IMR-90 (cell line): ENCODE measurements around the gene MTF1. TPM values are rescaled to one million over a fixed set of nuclear protein-coding genes. Genes with fewer than 3 reads are reported as not detected.

Experiments used
- ATAC-seq: fragments of 200-7000 bp; cut with Tn5 transposase; 2 replicates; pipeline ENCODE4 v1.9.1; 2020; ENCODE audit warnings: low read depth, mild to moderate bottlenecking, moderate library complexity
- BruUV-seq: library from RNA; stranded (reverse); fragments of 400-500 nt; replicated peaks from 2 replicates; lab custom pipeline; 2021; lab: Mats Ljungman, UMichigan
- CTCF ChIA-PET: fragments of 300-600 bp; formaldehyde crosslinking; extraction: SDS; loops from one replicate; lab custom pipeline; 2021; ENCODE audit warnings: antibody characterized with exemption; lab: Yijun Ruan, JAX
- POLR2A ChIA-PET: fragments of 300-600 bp; sonication (Branson Sonifier 250); formaldehyde crosslinking; loops from one replicate; lab custom pipeline; 2022; ENCODE audit warnings: antibody characterized with exemption; ENCODE audit not compliant: unreplicated experiment; lab: Charles Lee
- DNase-seq: peaks from one replicate; pipeline ENCODE4 v3.0.0; 2013
- H2AFZ ChIP-seq: replicated peaks from 2 replicates; pipeline ENCODE3; 2013; ENCODE audit warnings: low read length, mild to moderate bottlenecking; ENCODE audit not compliant: poor library complexity
- H2AK5ac ChIP-seq: 2 replicates; pipeline ENCODE4 v1.6.1; 2013; ENCODE audit warnings: low read depth, low read length, inconsistent platforms
- H2AK9ac ChIP-seq: replicated peaks from 2 replicates; pipeline ENCODE3; 2013; ENCODE audit warnings: mild to moderate bottlenecking, low read depth, low read length, moderate library complexity; ENCODE audit not compliant: poor library complexity
- H2BK120ac ChIP-seq: 2 replicates; pipeline ENCODE4 v1.6.1; 2013; ENCODE audit warnings: low read depth, low read length, inconsistent platforms
- H2BK15ac ChIP-seq: 3 replicates; pipeline ENCODE4 v1.6.1; 2013; ENCODE audit warnings: low read depth, low read length, inconsistent platforms
- H2BK20ac ChIP-seq: 2 replicates; pipeline ENCODE4 v1.6.1; 2013; ENCODE audit warnings: low read depth, mild to moderate bottlenecking, inconsistent platforms, low read length, moderate library complexity
- H2BK5ac ChIP-seq: 2 replicates; pipeline ENCODE4 v1.6.1; 2013; ENCODE audit warnings: mild to moderate bottlenecking, low read depth, low read length, inconsistent platforms; ENCODE audit not compliant: poor library complexity, severe bottlenecking
- H3K14ac ChIP-seq: replicated peaks from 2 replicates; pipeline ENCODE4 v1.6.1; 2013; ENCODE audit warnings: low read depth, low read length, inconsistent platforms
- H3K18ac ChIP-seq: 2 replicates; pipeline ENCODE4 v1.6.1; 2013; ENCODE audit warnings: low read depth, low read length, control low read depth
- H3K23ac ChIP-seq: 2 replicates; pipeline ENCODE4 v1.6.1; 2013; ENCODE audit warnings: low read depth, low read length, inconsistent platforms
- H3K27ac ChIP-seq: 2 replicates; pipeline ENCODE4 v1.5.1; 2013; ENCODE audit warnings: mild to moderate bottlenecking, control low read depth, low read length; ENCODE audit not compliant: insufficient read depth
- H3K27me3 ChIP-seq: 2 replicates; pipeline ENCODE4 v1.6.1; 2013; ENCODE audit warnings: low read length; ENCODE audit not compliant: control insufficient read depth, insufficient read depth
- H3K36me3 ChIP-seq: 2 replicates; pipeline ENCODE4 v1.6.1; 2013; ENCODE audit warnings: low read length, mixed read lengths; ENCODE audit not compliant: control insufficient read depth, insufficient read depth
- H3K4ac ChIP-seq: 2 replicates; pipeline ENCODE4 v1.6.1; 2013; ENCODE audit warnings: low read depth, low read length, inconsistent platforms
- H3K4me1 ChIP-seq: 2 replicates; pipeline ENCODE4 v1.6.1; 2013; ENCODE audit warnings: low read length, mixed read lengths; ENCODE audit not compliant: control insufficient read depth, insufficient read depth
- H3K4me2 ChIP-seq: 2 replicates; pipeline ENCODE4 v1.6.1; 2013; ENCODE audit warnings: low read depth, mild to moderate bottlenecking, control low read depth, low read length, moderate library complexity
- H3K4me3 ChIP-seq: 2 replicates; pipeline ENCODE4 v1.5.1; 2013; ENCODE audit warnings: low read depth, mild to moderate bottlenecking, control low read depth, low read length, moderate library complexity; ENCODE audit not compliant: insufficient read depth
- H3K56ac ChIP-seq: 2 replicates; pipeline ENCODE4 v1.6.1; 2013; ENCODE audit warnings: low read length, inconsistent platforms; ENCODE audit not compliant: insufficient read depth; ENCODE audit errors: extremely low read depth
- H3K79me1 ChIP-seq, 2 experiments: 2 replicates each; pipeline ENCODE4 v1.6.1; 2013; ENCODE audit warnings: low read length in 2 of 2, inconsistent platforms in 1 of 2, low read depth in 1 of 2
- H3K9ac ChIP-seq: 2 replicates; pipeline ENCODE4 v1.6.1; 2013; ENCODE audit warnings: low read depth, low read length, control low read depth
- H3K9me1 ChIP-seq: 2 replicates; pipeline ENCODE4 v1.6.1; 2013; ENCODE audit warnings: low read length, inconsistent platforms; ENCODE audit not compliant: insufficient read depth
- H3K9me3 ChIP-seq: 2 replicates; pipeline ENCODE4 v1.6.1; 2013; ENCODE audit warnings: low read length; ENCODE audit not compliant: control insufficient read depth, insufficient read depth
- H4K20me1 ChIP-seq: 2 replicates; pipeline ENCODE4 v1.6.1; 2013; ENCODE audit warnings: low read length, inconsistent platforms; ENCODE audit not compliant: insufficient read depth
- H4K5ac ChIP-seq: 2 replicates; pipeline ENCODE4 v1.6.1; 2013; ENCODE audit warnings: mild to moderate bottlenecking, low read depth, low read length, control low read depth
- H4K8ac ChIP-seq, 2 experiments: 2 replicates each; pipeline ENCODE4 v1.6.1; 2013; ENCODE audit warnings: low read depth in 2 of 2, low read length in 2 of 2, control low read depth in 1 of 2, inconsistent platforms in 1 of 2
- H4K91ac ChIP-seq: 2 replicates; pipeline ENCODE4 v1.6.1; 2013; ENCODE audit warnings: low read depth, low read length, inconsistent platforms; ENCODE audit not compliant: insufficient read depth
- CHD1 ChIP-seq: IDR thresholded peaks from 2 replicates; pipeline ENCODE4 v1.6.1; 2012; ENCODE audit warnings: low read depth, low read length, improper control_type of control experiment
- FOS ChIP-seq: fragments of 150-350 bp; IDR thresholded peaks from 2 replicates; pipeline ENCODE4 v1.6.1; 2016; ENCODE audit warnings: low read depth, low read length
- MAZ ChIP-seq: IDR thresholded peaks from 2 replicates; pipeline ENCODE4 v1.6.1; 2012; ENCODE audit warnings: low read depth, mild to moderate bottlenecking, low read length, improper control_type of control experiment, moderate library complexity, borderline replicate concordance
- MXI1 ChIP-seq: IDR thresholded peaks from 2 replicates; pipeline ENCODE4 v1.6.1; 2012; ENCODE audit warnings: low read depth, mild to moderate bottlenecking, low read length, moderate library complexity, borderline replicate concordance
- NFE2L2 ChIP-seq: fragments of 150-350 bp; IDR thresholded peaks from 2 replicates; pipeline ENCODE4 v1.6.1; 2016; ENCODE audit warnings: low read depth, mild to moderate bottlenecking, low read length
- POLR2A ChIP-seq: IDR thresholded peaks from 2 replicates; pipeline ENCODE4 v1.6.1; 2012; ENCODE audit warnings: mild to moderate bottlenecking, low read depth, low read length
- RAD21 ChIP-seq: IDR thresholded peaks from 2 replicates; pipeline ENCODE4 v1.6.1; 2012; ENCODE audit warnings: low read length, improper control_type of control experiment
- RCOR1 ChIP-seq: IDR thresholded peaks from 2 replicates; pipeline ENCODE4 v1.6.1; 2012; ENCODE audit warnings: mild to moderate bottlenecking, low read length, improper control_type of control experiment; ENCODE audit not compliant: insufficient replicate concordance
- RFX5 ChIP-seq: IDR thresholded peaks from 2 replicates; pipeline ENCODE4 v1.8.0; 2012; ENCODE audit warnings: low read depth, mild to moderate bottlenecking, low read length, moderate library complexity
- SMC3 ChIP-seq: fragments of 150-350 bp; IDR thresholded peaks from 2 replicates; pipeline ENCODE4 v1.6.1; 2016; ENCODE audit warnings: low read depth, mild to moderate bottlenecking, antibody characterized with exemption, low read length, moderate library complexity
- WGBS, 2 experiments: methylation state at CpG; one replicate each; pipeline versions ENCODE4 v1.1.5 to v1.1.7; 2013; ENCODE audit warnings: missing lambda C conversion rate in 2 of 2; ENCODE audit not compliant: insufficient read length in 1 of 2; ENCODE audit errors: extremely low coverage in 2 of 2; 5-methylcytosine and 5-hydroxymethylcytosine counted together
- dilution Hi-C: fragments of 300-500 bp; cut with HindIII; formaldehyde crosslinking; loops from one replicate; pipeline ENCODE4 v1.14.3; 2018; ENCODE audit warnings: low sequenced_read_pairs; ENCODE audit not compliant: unreplicated experiment
- in situ Hi-C: fragments of 300-500 bp; cut with MboI; formaldehyde crosslinking; loops from 3 replicates; pipeline ENCODE4 v1.14.3; 2019; ENCODE audit warnings: low sequenced_read_pairs, inconsistent platforms, mixed read lengths
- intact Hi-C: fragments of 100-400 bp; cut with micrococcal nuclease; formaldehyde crosslinking; loops from 2 replicates; pipeline ENCODE4 v1.10.0; 2022
- polyA plus RNA-seq, 3 experiments: library from polyadenylated mRNA; depleted of rRNA; stranded (reverse); fragments of >200 nt; gene quantifications; 2 replicates each; pipeline ENCODE4 v1.2.3, GENCODE V29; 2012; ENCODE audit warnings: low replicate concordance in 1 of 3
- total RNA-seq: library from RNA; depleted of rRNA; stranded (reverse); fragments of >200 nt; gene quantifications from 2 replicates; pipeline ENCODE4 v1.2.3, GENCODE V29; 2012
- TF ChIP-seq, protein P1 (sequence below): fragments of 150-350 bp; IDR thresholded peaks from 2 replicates; pipeline ENCODE4 v1.6.1; 2016; ENCODE audit warnings: low read depth, mild to moderate bottlenecking, low read length, moderate library complexity, borderline replicate concordance

MTF1 gene
- total and polyA plus RNA-seq, 2 of the 4 experiments (the other 2 are of a cell fraction) = 2.3 to 4.7 TPM

GRCh38 chr1:37825506-37825905 lies 33.9 kb downstream of the MTF1 start:
- CTCF ChIA-PET = no interaction called here
- POLR2A ChIA-PET = no interaction called here
- DNase-seq = peak; percentile 16

More at GRCh38 chr1:37825506-37825905, 33.9 kb downstream of the MTF1 start:
- Histone ChIP-seq H2AFZ (no peak overlapping the region), H4K5ac (no peak overlapping the region; the same call in 1 of the 2 replicates), H3K18ac (no peak overlapping the region; the same call in 1 of the 2 replicates), H3K9me1 (peaks cover 6% of the 10 kb centered on the region; the same call in 1 of the 2 replicates), H3K27me3 (no peaks in the 10 kb centered on the region), H3K4ac (no peak overlapping the region), H3K14ac (no peak overlapping the region), H4K8ac (no peak overlapping the region), H3K9me3 (no peaks in the 10 kb centered on the region), H3K4me1 (peaks cover 8% of the 10 kb centered on the region; the same call in 1 of the 2 replicates), H2AK9ac (no peak overlapping the region), H2BK15ac (no peak overlapping the region), H2BK5ac (no peak overlapping the region), H3K36me3 (peaks cover 36% of the 10 kb centered on the region), H3K4me2 (peak overlapping the region; percentile 62), H3K9ac (no peak overlapping the region), H3K4me3 (no peak overlapping the region), H3K23ac (no peak overlapping the region), H2AK5ac (no peak overlapping the region), H4K20me1 (no peaks in the 10 kb centered on the region), H4K91ac (no peak overlapping the region), H2BK120ac (no peak overlapping the region), H3K27ac (peak overlapping the region; percentile 37; the same call in 1 of the 2 replicates), H2BK20ac (no peak overlapping the region), H3K56ac (no peak overlapping the region), H3K79me1 (peaks cover 4 to 11% of the 10 kb centered on the region in 2 experiments; a peak in 3 of 4 replicates)
- no TSS peak for BruUV-seq
- dilution Hi-C loops = no loop called here
- intact Hi-C loops = no loop called here
- WGBS, 2 experiments = no CpG with 5 or more reads among the region's 2 CpGs
- in situ Hi-C loops = no loop called here
- TF ChIP-seq RAD21 (no peak), MXI1 (no peak), POLR2A (no peak), MAZ (no peak), RCOR1 (no peak), CHD1 (no peak), FOS (no peak), SMC3 (no peak), NFE2L2 (no peak), RFX5 (no peak)
- TF ChIP-seq, protein P1, sequence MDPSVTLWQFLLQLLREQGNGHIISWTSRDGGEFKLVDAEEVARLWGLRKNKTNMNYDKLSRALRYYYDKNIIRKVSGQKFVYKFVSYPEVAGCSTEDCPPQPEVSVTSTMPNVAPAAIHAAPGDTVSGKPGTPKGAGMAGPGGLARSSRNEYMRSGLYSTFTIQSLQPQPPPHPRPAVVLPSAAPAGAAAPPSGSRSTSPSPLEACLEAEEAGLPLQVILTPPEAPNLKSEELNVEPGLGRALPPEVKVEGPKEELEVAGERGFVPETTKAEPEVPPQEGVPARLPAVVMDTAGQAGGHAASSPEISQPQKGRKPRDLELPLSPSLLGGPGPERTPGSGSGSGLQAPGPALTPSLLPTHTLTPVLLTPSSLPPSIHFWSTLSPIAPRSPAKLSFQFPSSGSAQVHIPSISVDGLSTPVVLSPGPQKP = no peak
- ATAC-seq = no peak; the same call in 1 of the 2 replicates
